HG03571 (cell line): Measurements from ENCODE around the gene RSPO4.

Experiments
- ATAC-seq: cut with Tn5 transposase; IDR thresholded peaks from one replicate; pipeline ENCODE4 v1.9.1; 2021; ENCODE audit not compliant: unreplicated experiment

Gene RSPO4

GRCh38 chr20:911882-912600, 90.1 kb downstream of the RSPO4 start:
- ATAC-seq = no peak

GRCh38 chr20:910870-911770, 91.0 kb downstream of the RSPO4 start:
- ATAC-seq = no peak

GRCh38 chr20:910132-910869, 91.8 kb downstream of the RSPO4 start:
- no peak for ATAC-seq

GRCh38 chr20:909641-910040, 92.5 kb downstream of the RSPO4 start:
- no peak for ATAC-seq
